Measurements from ENCODE around the gene OR13C3. TPM values are rescaled to one million over a fixed set of nuclear protein-coding genes. Genes with fewer than 3 reads are reported as not detected.

Gene OR13C3
- not detected in 2 replicates for total RNA-seq

GRCh38 chr9:104536756-104537155 lies at the start of gene OR13C3:
Gene OR13C3, minus strand, starts transcription at chr9:104536856. Its CDS starts 133 bp downstream, at chr9:104536723.

GRCh38 chr9:104568868-104569267 lies 32.2 kb upstream of the OR13C3 start, which contains the start of gene OR13C8:
Gene OR13C8, plus strand, starts transcription at chr9:104569168. Its CDS starts 0 bp downstream, at chr9:104569168.

GRCh38 chr9:104527109-104527508 lies 9.5 kb downstream of the OR13C3 start, which contains the start of gene OR13C4:
Gene OR13C4, minus strand, starts transcription at chr9:104527209. Its CDS starts 0 bp downstream, at chr9:104527209.

GRCh38 chr9:104503963-104504362 lies 32.7 kb downstream of the OR13C3 start, which contains the start of gene OR13F1:
Gene OR13F1, plus strand, starts transcription at chr9:104504263. Its CDS starts 0 bp downstream, at chr9:104504263.

Other genes starting within 250 kb of the OR13C3 start
- gene OR13F1, start 32.6 kb downstream of the OR13C3 start, total RNA-seq: not detected in 2 replicates
- not detected in 2 replicates for gene OR13C4, start 9.6 kb downstream of the OR13C3 start, total RNA-seq
- not detected in 2 replicates for gene OR13C8, start 32.3 kb upstream of the OR13C3 start, total RNA-seq
- gene OR13C5, start 62.6 kb upstream of the OR13C3 start, total RNA-seq: not detected in 2 replicates
- not detected in 2 replicates for gene OR13C2, start 68.8 kb upstream of the OR13C3 start, total RNA-seq
- not detected in 2 replicates for gene OR13C9, start 81.3 kb upstream of the OR13C3 start, total RNA-seq
- not detected in 2 replicates for gene OR13D1, start 157.7 kb upstream of the OR13C3 start, total RNA-seq
- gene NIPSNAP3A, start 210.8 kb upstream of the OR13C3 start, total RNA-seq: 12.4 and 26.0 TPM in 2 replicates
- gene NIPSNAP3B, start 227.3 kb upstream of the OR13C3 start, total RNA-seq: 0.79 and 0.94 TPM in 2 replicates

Data from bronchial smooth muscle cell (primary cell).